Hematopoietic multipotent progenitor cell treated with erythropoietin and hydrocortisone succinate and interleukin-3 and kit ligand, for 17 days (in vitro differentiated cells): ENCODE results near the gene ZBTB45.
"Not testable (repeated sequence)": the region's sequence is repeated elsewhere in the genome, so short reads cannot be mapped to it uniquely, and the experiment has no call there.

Experiments used
- DNase-seq: peaks from one replicate; pipeline ENCODE4 v3.0.0-alpha.2; 2015; ENCODE audit warnings: low spot score

Gene ZBTB45

DNA sequence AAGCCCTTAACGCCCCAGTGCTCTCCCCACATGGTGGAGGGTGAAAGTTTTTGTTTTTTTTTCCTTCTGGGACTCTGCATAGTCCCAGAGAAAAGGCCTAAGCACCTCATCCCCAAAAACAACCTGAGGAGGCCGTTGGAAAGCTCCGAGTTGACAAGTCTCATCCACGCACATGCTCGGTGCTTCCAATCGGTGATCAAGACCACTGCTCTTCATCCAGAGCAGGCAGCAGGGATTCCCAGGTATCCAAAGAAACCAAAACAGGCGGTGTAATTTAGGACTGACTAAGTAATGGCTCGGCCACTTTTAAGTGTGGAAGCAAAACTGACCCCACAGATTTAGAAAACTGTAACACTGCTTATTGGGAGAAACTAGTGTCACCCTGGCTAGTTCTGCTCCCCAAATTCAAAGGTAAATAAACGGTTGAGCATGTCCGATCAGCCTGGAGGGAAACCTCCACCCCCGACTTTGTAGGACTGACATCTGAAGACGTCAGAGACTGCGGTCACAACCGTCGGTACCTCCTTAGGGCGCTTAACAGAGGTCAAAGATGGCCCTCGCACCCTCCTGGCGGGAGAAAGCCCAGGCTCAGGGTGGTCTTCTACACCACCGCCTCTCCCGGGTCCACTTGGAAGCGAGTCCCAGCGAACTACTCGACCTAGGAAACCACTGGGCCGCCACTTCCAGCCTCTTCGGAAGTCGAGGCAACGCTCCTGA, 44.5 kb downstream of the ZBTB45 start:
- no peak for DNase-seq

DNA sequence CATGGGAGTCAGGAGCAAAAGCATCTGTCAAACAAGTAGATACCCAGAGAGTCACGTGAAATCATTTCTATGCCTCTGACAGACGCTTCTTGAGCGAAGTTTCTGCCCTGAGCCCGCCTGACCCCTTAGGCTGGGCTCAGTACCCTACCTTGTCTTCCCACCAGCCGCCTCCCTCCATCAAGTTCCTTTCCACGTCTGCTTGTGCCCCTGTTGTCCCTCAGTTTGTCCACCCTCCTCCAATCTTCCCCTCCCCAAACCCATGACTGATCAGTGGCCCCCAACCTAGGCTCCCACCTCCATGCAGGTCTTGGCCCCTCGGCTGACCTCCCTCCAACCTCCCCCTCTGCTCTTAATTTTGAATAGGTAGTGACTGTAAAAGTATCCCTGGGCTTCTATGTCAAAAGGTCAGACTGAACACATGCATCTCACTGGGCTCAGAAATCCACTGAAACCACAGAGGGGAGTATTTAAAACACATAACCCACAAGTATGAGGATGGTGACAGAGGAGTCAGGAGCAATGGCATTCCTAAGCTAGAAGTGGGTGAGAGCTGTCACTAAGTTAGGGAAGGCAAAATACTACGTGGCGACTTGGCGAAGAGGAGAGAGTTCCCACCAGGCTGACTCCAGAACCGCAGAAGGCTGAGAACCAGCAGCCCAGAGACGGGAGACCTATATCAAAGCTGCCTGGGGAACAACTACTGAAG, 45.2 kb downstream of the ZBTB45 start:
- no peak for DNase-seq

DNA sequence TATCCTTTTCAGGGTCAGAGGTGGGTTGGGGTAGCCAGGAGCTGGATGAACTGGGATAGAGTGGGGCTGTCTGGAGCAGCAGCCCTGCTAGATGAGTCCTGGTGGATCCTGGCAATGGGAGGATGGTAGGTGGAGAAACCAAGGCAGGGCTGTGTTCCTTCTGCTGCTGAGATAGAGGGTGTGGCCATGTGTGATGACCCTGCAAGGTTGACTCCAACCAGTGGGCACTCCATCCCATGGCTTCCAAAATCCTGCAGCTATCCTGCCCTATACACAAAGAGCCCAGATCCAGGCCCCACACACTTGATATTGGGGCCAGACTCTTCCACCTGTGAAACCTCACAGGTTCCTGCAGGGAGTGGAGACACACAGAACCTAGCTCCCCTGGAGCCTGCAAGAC, 45.8 kb downstream of the ZBTB45 start:
- DNase-seq: no peak

DNA sequence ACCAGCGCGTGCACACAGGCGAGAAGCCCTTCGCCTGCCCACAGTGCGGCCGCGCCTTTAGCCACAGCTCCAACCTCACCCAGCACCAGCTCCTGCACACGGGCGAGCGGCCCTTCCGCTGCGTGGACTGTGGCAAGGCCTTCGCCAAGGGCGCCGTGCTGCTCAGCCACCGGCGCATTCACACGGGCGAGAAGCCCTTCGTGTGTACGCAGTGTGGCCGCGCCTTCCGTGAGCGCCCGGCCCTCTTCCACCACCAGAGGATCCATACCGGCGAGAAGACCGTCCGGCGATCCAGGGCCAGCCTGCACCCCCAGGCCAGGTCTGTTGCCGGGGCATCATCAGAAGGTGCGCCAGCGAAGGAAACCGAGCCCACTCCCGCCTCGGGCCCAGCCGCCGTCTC, 47.9 kb downstream of the ZBTB45 start:
- no peak for DNase-seq

DNA sequence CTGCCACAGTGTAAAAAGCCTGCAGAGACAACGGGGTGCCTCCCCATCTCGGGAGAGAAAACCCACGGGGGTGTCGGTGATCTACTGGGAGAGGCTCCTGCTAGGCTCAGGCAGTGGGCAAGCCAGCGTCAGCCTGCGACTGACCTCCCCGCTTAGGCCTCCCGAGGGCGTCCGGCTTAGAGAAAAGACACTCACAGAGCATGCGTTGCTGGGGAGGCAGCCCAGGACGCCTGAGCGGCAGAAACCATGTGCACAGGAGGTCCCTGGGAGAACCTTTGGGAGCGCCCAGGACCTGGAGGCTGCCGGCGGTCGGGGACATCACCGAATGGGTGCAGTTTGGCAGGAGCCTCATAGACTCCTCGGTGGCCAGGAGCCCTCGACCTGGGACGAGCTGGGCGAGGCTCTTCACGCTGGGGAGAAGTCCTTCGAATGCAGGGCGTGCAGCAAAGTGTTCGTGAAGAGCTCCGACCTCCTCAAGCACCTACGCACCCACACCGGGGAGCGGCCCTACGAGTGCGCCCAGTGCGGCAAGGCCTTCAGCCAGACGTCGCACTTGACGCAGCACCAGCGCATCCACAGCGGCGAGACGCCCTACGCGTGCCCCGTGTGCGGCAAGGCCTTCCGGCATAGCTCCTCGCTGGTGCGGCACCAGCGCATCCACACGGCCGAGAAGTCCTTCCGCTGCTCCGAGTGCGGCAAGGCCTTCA, 48.6 kb downstream of the ZBTB45 start:
- not testable (repeated sequence) for DNase-seq

DNA sequence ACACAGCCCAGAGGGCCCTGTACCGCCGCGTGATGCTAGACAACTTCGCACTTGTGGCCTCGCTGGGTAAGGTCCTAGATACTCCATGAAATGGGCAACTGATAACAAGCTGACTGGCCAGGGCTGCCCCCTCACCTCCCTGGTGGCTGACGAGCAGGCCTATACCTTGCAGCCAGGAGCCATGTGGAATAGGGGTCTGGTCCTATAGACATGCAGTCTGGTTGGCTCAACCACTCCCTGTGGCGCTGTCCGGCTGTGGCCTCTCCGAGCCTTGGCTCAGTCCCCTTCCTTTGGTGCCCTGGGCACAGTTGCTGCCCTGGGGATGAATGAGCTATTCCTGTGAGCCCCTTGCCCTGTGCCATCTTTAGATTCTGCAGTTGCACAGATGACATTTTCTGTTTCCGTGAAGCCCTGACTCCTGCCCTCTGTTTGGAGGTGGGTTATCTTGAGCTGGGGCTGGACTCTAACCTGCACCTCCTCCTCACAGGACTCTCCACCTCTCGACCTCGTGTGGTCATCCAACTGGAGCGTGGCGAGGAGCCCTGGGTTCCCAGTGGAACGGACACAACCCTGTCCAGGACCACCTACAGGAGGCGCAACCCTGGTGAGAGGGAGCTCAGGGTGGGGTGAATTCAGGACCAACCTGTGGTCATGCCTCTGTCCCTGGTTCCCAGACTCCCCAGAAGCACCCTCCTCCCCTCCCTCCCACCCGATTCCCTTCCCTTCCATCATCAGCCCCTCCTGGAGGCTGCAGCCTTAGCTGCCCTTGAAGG, 50.2 kb downstream of the ZBTB45 start:
- DNase-seq: no peak

DNA sequence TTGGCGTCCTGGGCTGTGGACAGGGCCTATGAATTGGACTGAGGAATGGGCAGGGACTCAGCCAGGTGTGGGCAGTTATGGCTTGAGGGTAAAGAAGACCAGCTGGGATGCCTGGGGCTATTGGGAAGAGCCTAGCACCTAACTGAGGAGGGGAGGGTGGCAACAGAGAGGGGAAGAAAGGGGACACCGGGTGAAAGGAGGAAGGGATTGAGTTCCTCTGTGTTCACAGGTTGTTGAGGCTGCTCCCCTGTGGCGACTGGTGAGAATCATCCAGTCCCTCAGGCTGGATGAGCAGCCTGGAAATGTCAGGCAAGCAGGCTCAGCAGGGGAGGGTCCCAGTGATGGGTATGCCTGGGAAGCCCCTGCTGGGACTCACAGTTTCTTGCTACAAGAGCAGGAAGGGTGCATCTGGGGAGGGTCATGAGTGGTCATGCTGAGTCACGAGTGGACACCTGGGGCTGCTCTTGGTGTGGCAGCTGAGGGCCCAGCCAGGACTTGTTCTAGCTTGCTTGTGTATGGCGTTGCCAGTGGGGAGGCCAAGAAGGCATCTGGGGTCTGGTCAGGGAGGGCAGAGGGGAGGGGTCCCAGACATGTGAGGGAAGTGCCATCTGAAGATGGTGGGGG, 51.3 kb downstream of the ZBTB45 start:
- DNase-seq: no peak

DNA sequence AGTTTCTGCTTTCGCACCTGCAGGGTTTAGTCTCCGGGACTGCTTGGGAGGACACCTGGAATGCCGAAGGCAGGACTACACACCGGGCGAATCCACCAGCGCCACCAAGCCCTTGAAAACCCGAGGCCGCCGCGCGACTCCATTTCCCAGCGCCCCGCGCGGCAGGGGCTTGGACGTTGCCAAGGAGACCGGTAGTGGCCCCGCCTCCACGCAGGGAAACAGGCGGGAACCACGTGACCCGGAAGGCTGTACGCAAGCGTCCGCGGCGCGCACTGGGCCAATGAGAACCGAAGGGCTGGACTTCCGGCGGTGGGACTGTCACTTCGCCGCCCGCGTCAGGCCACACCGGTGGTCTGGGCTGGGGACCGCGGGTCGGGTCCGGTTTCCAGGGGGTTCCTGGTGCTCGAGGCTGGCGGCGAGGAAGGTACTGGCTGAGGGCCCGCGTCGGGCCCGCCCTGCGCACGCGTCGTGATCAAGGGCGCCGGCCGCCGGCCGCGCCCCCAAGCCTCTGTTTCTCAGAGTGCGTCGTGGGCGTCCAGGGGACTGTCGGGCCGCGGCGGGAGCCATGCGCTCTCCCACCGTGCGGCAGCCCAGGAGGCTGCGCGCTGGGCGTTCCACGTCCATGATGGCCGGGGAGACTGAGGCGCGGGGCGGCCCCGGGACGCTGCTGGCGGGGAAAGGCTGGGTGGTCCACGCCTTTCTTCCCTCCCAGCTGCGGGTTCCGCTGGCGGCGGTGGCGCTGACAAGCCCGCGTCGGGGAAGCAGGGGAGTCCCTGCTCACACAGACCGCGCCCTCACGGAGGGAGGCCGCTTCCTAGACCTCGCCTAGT, 52.6 kb downstream of the ZBTB45 start, which contains the start of gene ZNF324:
TSS of gene ZNF324 (plus strand) at position 321 of the 830 bp plus-strand sequence. CDS start 2,106 bp downstream, outside the sequence.
- peak; percentile 99 for DNase-seq

DNA sequence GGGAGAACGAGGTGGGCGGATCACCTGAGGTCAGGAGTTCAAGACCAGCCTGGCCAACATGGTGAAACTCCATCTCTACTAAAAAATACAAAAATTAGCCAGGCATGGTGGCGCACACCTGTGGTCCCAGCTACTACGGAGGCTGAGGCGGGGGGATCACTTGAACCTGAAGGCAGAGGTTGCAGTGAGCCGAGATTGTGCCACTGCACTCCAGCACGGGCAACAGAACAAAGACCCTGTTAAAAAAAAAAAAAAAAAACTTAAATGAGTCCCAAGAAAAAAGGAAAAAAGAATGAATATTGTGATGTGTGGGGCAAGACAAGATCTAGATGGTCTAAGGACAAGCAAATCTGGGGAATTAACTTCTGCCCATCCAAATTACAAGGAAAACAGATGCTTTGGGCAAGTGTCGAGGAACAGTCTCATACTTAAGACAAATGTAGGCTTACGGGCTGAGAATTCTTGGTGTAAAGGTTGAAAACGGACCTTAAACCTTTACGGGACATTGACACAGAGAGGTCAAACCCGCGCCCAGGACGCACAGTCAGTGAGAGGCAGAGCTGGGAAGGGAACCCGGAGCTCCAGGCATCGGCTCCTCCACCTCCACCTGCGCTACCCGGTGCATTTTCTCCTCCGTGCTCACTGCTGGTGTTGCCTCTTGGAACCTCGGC, 53.4 kb downstream of the ZBTB45 start:
- no peak for DNase-seq
